ENCODE data around the gene PIGO. TPM values are rescaled to one million over a fixed set of nuclear protein-coding genes. Genes with fewer than 3 reads are reported as not detected.

PIGO gene
- total and polyA plus RNA-seq, 2 of the 4 experiments (the other 2 are of a cell fraction): 9.3 to 18.2 TPM

DNA sequence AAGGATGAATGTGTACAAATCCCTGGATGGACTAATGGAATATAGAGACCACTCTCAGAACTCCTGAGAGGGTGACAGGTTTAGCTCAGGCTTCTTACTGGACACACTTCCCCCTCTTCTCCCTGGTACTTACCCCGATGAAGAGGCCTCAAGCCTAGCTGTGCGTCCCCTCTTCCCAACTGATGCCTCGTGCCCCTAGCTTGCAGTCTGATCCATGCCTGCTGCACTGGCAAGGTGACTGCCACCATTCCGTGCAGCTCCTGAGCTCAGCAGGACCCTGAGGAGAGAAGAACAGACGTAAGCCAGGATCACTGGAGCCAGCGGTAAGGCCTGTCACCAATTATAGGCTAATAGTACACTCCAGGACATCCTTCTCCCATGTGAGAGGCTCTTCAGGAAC is 12.1 kb upstream of the PIGO start:
- H3K4me1 ChIP-seq (ENCODE audit: control insufficient read depth, insufficient read depth, low read length): peaks cover 17% of the 10 kb centered on the region
- H2AK5ac ChIP-seq (ENCODE audit: low read depth, low read length): no peak overlapping the region
- H3K9me3 ChIP-seq (ENCODE audit: control insufficient read depth, insufficient read depth, low read length): no peaks in the 10 kb centered on the region
- no peak overlapping the region for H3K4ac ChIP-seq (ENCODE audit: low read depth, low read length)
- ChIA-PET CTCF (no interaction called here), POLR2A (ENCODE audit: unreplicated experiment) (interaction anchor here (0.6 kb wide), 1 partner anchor 621 kb away, joined by 3 read pairs; no protein-coding TSS in a partner anchor)
- H2AFZ ChIP-seq (replicated peaks; ENCODE audit: low read length, poor library complexity): no peak overlapping the region
- H3K9ac ChIP-seq (ENCODE audit: low read depth, low read length): no peak overlapping the region
- ATAC-seq (ENCODE audit: low read depth) (no peak), DNase-seq (no peak)
- intact Hi-C loops (cut with micrococcal nuclease): no loop called here
- H3K36me3 ChIP-seq (ENCODE audit: control insufficient read depth, insufficient read depth, low read length): peaks cover 33% of the 10 kb centered on the region
- H2BK5ac ChIP-seq (ENCODE audit: low read depth, low read length, poor library complexity, severe bottlenecking): no peak overlapping the region
- no peak overlapping the region for H3K14ac ChIP-seq (replicated peaks; ENCODE audit: low read depth, low read length)
- no peak for TF ChIP-seq CHD1 (IDR thresholded peaks at IDR 0.05; ENCODE audit: low read depth, low read length)
- TF ChIP-seq RFX5 (IDR thresholded peaks at IDR 0.05; ENCODE audit: low read depth, low read length): no peak
- no peak for TF ChIP-seq POLR2A (IDR thresholded peaks at IDR 0.05; ENCODE audit: low read depth, low read length)
- no peak for TF ChIP-seq MXI1 (IDR thresholded peaks at IDR 0.05; ENCODE audit: borderline replicate concordance, low read depth, low read length)
- no peak for TF ChIP-seq RCOR1 (IDR thresholded peaks at IDR 0.05; ENCODE audit: insufficient replicate concordance, low read length)
- TF ChIP-seq FOS (IDR thresholded peaks at IDR 0.05; ENCODE audit: low read depth, low read length): no peak
- no peak for TF ChIP-seq BHLHE40 (IDR thresholded peaks at IDR 0.05; ENCODE audit: low read depth, low read length)
- no peak for TF ChIP-seq NFE2L2 (IDR thresholded peaks at IDR 0.05; ENCODE audit: low read depth, low read length)
- TF ChIP-seq, protein P1, sequence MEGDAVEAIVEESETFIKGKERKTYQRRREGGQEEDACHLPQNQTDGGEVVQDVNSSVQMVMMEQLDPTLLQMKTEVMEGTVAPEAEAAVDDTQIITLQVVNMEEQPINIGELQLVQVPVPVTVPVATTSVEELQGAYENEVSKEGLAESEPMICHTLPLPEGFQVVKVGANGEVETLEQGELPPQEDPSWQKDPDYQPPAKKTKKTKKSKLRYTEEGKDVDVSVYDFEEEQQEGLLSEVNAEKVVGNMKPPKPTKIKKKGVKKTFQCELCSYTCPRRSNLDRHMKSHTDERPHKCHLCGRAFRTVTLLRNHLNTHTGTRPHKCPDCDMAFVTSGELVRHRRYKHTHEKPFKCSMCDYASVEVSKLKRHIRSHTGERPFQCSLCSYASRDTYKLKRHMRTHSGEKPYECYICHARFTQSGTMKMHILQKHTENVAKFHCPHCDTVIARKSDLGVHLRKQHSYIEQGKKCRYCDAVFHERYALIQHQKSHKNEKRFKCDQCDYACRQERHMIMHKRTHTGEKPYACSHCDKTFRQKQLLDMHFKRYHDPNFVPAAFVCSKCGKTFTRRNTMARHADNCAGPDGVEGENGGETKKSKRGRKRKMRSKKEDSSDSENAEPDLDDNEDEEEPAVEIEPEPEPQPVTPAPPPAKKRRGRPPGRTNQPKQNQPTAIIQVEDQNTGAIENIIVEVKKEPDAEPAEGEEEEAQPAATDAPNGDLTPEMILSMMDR (conservative IDR thresholded peaks at IDR 0.05; ENCODE audit: low read depth, low read length): no peak
- TF ChIP-seq RAD21 (IDR thresholded peaks at IDR 0.05; ENCODE audit: low read length): no peak
- no peak for TF ChIP-seq MAFK (IDR thresholded peaks at IDR 0.05; ENCODE audit: low read depth, low read length)
- no peak for TF ChIP-seq SMC3 (IDR thresholded peaks at IDR 0.05; ENCODE audit: low read depth, low read length)
- TF ChIP-seq, protein P2, sequence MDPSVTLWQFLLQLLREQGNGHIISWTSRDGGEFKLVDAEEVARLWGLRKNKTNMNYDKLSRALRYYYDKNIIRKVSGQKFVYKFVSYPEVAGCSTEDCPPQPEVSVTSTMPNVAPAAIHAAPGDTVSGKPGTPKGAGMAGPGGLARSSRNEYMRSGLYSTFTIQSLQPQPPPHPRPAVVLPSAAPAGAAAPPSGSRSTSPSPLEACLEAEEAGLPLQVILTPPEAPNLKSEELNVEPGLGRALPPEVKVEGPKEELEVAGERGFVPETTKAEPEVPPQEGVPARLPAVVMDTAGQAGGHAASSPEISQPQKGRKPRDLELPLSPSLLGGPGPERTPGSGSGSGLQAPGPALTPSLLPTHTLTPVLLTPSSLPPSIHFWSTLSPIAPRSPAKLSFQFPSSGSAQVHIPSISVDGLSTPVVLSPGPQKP (IDR thresholded peaks at IDR 0.05; ENCODE audit: borderline replicate concordance, low read depth, low read length): no peak
- TF ChIP-seq USF2 (IDR thresholded peaks at IDR 0.05; ENCODE audit: low read depth, low read length): no peak
- TF ChIP-seq MAZ (IDR thresholded peaks at IDR 0.05; ENCODE audit: borderline replicate concordance, low read depth, low read length): no peak
- no peak for TF ChIP-seq CEBPB (IDR thresholded peaks at IDR 0.05; ENCODE audit: low read depth, low read length)
- no peak overlapping the region for H4K5ac ChIP-seq (ENCODE audit: low read depth, low read length)
- no peak overlapping the region for H4K91ac ChIP-seq (ENCODE audit: insufficient read depth, low read depth, low read length)
- H3K27ac ChIP-seq (ENCODE audit: insufficient read depth, low read length): no peak overlapping the region
- H3K27me3 ChIP-seq (ENCODE audit: control insufficient read depth, insufficient read depth, low read length): no peaks in the 10 kb centered on the region
- H3K4me3 ChIP-seq (ENCODE audit: insufficient read depth, low read depth, low read length): no peak overlapping the region
- peaks cover 23 to 48% of the 10 kb centered on the region in 2 experiments; a peak in 3 of 4 replicates for H3K79me1 ChIP-seq (ENCODE audit: low read depth in 1 of 2, low read length in 2 of 2)
- no CpG with 5 or more reads among the region's 6 CpGs for WGBS, 2 experiments (ENCODE audit: extremely low coverage in 2 of 2, insufficient read length in 1 of 2)
- in situ Hi-C loops (cut with MboI; ENCODE audit: low sequenced_read_pairs): no loop called here
- H2BK15ac ChIP-seq (ENCODE audit: low read depth, low read length): no peak overlapping the region
- peaks cover 9% of the 10 kb centered on the region; the same call in 1 of the 2 replicates for H4K20me1 ChIP-seq (ENCODE audit: insufficient read depth, low read length)
- no peak overlapping the region for H3K23ac ChIP-seq (ENCODE audit: low read depth, low read length)
- no peak overlapping the region for H2BK120ac ChIP-seq (ENCODE audit: low read depth, low read length)
- no peak overlapping the region for H2BK20ac ChIP-seq (ENCODE audit: low read depth, low read length)
- BruUV-seq (replicated peaks): no TSS peak
- no peak overlapping the region for H3K4me2 ChIP-seq (ENCODE audit: low read depth, low read length)
- H3K9me1 ChIP-seq (ENCODE audit: insufficient read depth, low read length): peaks cover 19% of the 10 kb centered on the region
- dilution Hi-C loops (cut with HindIII; ENCODE audit: low sequenced_read_pairs, unreplicated experiment): no loop called here
- H3K18ac ChIP-seq (ENCODE audit: low read depth, low read length): no peak overlapping the region
- H4K8ac ChIP-seq (ENCODE audit: low read depth in 2 of 2, low read length in 2 of 2): no peak overlapping the region
- no peak overlapping the region for H3K56ac ChIP-seq (ENCODE audit: extremely low read depth, insufficient read depth, low read length)
- no peak overlapping the region for H2AK9ac ChIP-seq (replicated peaks; ENCODE audit: low read depth, low read length, poor library complexity)
